HepG2 (cell line): ENCODE measurements around the gene NAMPT. TPM values are rescaled to one million over a fixed set of nuclear protein-coding genes. Genes with fewer than 3 reads are reported as not detected.

Source experiments
- ETV5 ChIP-seq: IDR thresholded peaks from 2 replicates; pipeline ENCODE4 v1.6.1; 2018; ENCODE audit warnings: missing biosample characterization, missing genetic modification reagents, inconsistent platforms, borderline replicate concordance
- FOSL2 ChIP-seq: sonication (generic); formaldehyde crosslinking; IDR thresholded peaks from 2 replicates; pipeline ENCODE4 v1.4.0; 2020; ENCODE audit warnings: missing genetic modification reagents
- FOXK2 ChIP-seq: fragments of 450-650 bp; IDR thresholded peaks from 2 replicates; pipeline ENCODE4 v1.6.1; 2016
- MXI1 ChIP-seq: IDR thresholded peaks from 3 replicates; pipeline ENCODE4 v1.6.1; 2012; ENCODE audit warnings: low read depth, low read length, inconsistent platforms, borderline replicate concordance
- NPAS2 ChIP-seq: sonication (generic); formaldehyde crosslinking; IDR thresholded peaks from 2 replicates; pipeline ENCODE4 v1.8.0; 2022; ENCODE audit warnings: mild to moderate bottlenecking, missing genetic modification reagents, borderline replicate concordance
- TEAD3 ChIP-seq: optimal IDR thresholded peaks from 2 replicates; pipeline ENCODE3; 2016; ENCODE audit warnings: borderline replicate concordance
- TMF1 ChIP-seq: sonication (generic); formaldehyde crosslinking; IDR thresholded peaks from 2 replicates; pipeline ENCODE4 v1.8.1; 2022; ENCODE audit warnings: low read depth, missing genetic modification reagents
- ZBTB7B ChIP-seq: sonication (generic); formaldehyde crosslinking; IDR thresholded peaks from 2 replicates; pipeline ENCODE4 v1.4.0; 2020; ENCODE audit warnings: missing genetic modification reagents
- ZNF292 ChIP-seq: sonication (generic); formaldehyde crosslinking; IDR thresholded peaks from 2 replicates; pipeline ENCODE4 v1.8.1; 2022; ENCODE audit warnings: mild to moderate bottlenecking, low read depth, missing genetic modification reagents, borderline replicate concordance
- ZNF343 ChIP-seq: sonication (generic); formaldehyde crosslinking; IDR thresholded peaks from 2 replicates; pipeline ENCODE4 v1.4.0; 2020; ENCODE audit warnings: mild to moderate bottlenecking, missing genetic modification reagents
- polyA plus RNA-seq, 8 experiments: library from polyadenylated mRNA; depleted of rRNA in 3 of 8; stranded (reverse) in 7 of 8; unstranded in 1 of 8; fragments of >200 nt; fragmentation: Illumina TruSeq in 4 of 8; extraction: Trizol in 4 of 8; gene quantifications; 2 replicates each; pipeline versions ENCODE4 v1.2.1 to v1.2.3, GENCODE V29; 2011 to 2016; ENCODE audit warnings: low read depth in 4 of 8, missing spikeins in 1 of 8, mixed read lengths in 1 of 8; ENCODE audit not compliant: insufficient read depth in 1 of 8
- total RNA-seq, 5 experiments: library from RNA; depleted of rRNA; stranded (reverse); fragments of >200 nt; fragmentation: Illumina TruSeq; extraction: Trizol; gene quantifications; 2 replicates each; pipeline ENCODE4 v1.2.3, GENCODE V29; 2016; ENCODE audit warnings: low read depth in 1 of 5
- TF ChIP-seq, protein P1 (sequence below): IDR thresholded peaks from 2 replicates; pipeline ENCODE4 v1.6.1; 2016; ENCODE audit warnings: low read depth, missing genetic modification reagents, missing compliant biosample characterization
- TF ChIP-seq, protein P2 (sequence below): sonication (generic); formaldehyde crosslinking; IDR thresholded peaks from 2 replicates; pipeline ENCODE4 v1.4.0; 2020; ENCODE audit warnings: low read depth, missing genetic modification reagents
- TF ChIP-seq, protein P3 (sequence below): sonication (generic); formaldehyde crosslinking; IDR thresholded peaks from 2 replicates; pipeline ENCODE4 v1.4.0; 2020; ENCODE audit warnings: mild to moderate bottlenecking, low read depth, missing genetic modification reagents

The NAMPT gene
- total and polyA plus RNA-seq, 2 of the 13 experiments (the other 11 are each of a cell fraction or from before 2014, with no cell fraction given) = 15.8 to 67.7 TPM

DNA sequence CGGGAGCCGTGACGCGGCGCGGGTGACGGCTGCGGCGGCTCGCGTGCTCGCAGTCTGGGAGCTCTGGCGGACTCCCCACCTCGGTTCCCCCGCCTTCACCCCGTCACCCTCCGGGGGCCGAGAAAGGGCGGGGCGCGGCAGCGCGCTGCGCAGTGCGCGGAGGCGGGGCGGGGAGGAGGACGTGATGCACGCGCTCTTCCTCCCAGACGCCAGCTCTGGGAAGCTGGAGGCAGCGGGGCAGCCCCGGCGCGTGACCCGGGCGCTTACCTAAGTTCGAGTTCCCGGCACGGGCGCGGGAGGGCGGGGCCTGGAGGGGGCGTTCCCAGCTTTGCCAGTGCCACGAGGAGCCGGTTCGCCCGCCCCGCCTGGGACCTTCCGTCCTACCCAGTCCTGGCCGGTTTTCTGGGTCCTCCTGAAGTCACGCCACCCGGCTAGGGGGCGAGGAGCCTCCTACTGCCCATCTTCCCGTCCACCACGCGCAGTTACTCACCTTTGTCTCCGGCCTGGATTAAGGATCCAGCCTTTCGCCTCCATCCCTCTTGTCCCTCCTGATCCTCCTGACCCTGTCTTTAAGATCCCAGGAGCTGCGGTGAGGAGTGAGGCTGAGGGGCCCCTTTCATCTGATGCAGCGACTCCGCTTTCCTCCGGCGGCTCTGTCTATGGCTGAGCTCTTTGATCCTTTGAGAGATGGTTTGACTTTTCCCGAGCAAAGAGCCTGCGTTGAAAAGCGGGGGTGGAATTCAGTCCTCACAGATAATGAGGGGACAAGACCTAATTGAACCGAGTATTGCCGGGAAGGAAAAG, 470 bp upstream of the NAMPT start (continued):
- TF ChIP-seq ZNF343 (CRISPR knock-in tag) (no peak; the same call in 1 of the 2 replicates), NPAS2 (no peak), MXI1 (peak; percentile 89; the same call in 2 of the 3 replicates), ETV5 (CRISPR knock-in tag) (no peak; the same call in 1 of the 2 replicates), FOSL2 (peak; percentile 28; the same call in 1 of the 2 replicates), ZNF292 (CRISPR knock-in tag) (0 out of 2 replicates have a peak, but pooled peaks have one; percentile 50), ZBTB7B (CRISPR knock-in tag) (no peak), FOXK2 (no peak), TMF1 (CRISPR knock-in tag) (no peak), TEAD3 (peak; percentile 39)
- TF ChIP-seq, protein P1, sequence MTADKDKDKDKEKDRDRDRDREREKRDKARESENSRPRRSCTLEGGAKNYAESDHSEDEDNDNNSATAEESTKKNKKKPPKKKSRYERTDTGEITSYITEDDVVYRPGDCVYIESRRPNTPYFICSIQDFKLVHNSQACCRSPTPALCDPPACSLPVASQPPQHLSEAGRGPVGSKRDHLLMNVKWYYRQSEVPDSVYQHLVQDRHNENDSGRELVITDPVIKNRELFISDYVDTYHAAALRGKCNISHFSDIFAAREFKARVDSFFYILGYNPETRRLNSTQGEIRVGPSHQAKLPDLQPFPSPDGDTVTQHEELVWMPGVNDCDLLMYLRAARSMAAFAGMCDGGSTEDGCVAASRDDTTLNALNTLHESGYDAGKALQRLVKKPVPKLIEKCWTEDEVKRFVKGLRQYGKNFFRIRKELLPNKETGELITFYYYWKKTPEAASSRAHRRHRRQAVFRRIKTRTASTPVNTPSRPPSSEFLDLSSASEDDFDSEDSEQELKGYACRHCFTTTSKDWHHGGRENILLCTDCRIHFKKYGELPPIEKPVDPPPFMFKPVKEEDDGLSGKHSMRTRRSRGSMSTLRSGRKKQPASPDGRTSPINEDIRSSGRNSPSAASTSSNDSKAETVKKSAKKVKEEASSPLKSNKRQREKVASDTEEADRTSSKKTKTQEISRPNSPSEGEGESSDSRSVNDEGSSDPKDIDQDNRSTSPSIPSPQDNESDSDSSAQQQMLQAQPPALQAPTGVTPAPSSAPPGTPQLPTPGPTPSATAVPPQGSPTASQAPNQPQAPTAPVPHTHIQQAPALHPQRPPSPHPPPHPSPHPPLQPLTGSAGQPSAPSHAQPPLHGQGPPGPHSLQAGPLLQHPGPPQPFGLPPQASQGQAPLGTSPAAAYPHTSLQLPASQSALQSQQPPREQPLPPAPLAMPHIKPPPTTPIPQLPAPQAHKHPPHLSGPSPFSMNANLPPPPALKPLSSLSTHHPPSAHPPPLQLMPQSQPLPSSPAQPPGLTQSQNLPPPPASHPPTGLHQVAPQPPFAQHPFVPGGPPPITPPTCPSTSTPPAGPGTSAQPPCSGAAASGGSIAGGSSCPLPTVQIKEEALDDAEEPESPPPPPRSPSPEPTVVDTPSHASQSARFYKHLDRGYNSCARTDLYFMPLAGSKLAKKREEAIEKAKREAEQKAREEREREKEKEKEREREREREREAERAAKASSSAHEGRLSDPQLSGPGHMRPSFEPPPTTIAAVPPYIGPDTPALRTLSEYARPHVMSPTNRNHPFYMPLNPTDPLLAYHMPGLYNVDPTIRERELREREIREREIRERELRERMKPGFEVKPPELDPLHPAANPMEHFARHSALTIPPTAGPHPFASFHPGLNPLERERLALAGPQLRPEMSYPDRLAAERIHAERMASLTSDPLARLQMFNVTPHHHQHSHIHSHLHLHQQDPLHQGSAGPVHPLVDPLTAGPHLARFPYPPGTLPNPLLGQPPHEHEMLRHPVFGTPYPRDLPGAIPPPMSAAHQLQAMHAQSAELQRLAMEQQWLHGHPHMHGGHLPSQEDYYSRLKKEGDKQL = no peak; the same call in 1 of the 2 replicates
- TF ChIP-seq, protein P2, sequence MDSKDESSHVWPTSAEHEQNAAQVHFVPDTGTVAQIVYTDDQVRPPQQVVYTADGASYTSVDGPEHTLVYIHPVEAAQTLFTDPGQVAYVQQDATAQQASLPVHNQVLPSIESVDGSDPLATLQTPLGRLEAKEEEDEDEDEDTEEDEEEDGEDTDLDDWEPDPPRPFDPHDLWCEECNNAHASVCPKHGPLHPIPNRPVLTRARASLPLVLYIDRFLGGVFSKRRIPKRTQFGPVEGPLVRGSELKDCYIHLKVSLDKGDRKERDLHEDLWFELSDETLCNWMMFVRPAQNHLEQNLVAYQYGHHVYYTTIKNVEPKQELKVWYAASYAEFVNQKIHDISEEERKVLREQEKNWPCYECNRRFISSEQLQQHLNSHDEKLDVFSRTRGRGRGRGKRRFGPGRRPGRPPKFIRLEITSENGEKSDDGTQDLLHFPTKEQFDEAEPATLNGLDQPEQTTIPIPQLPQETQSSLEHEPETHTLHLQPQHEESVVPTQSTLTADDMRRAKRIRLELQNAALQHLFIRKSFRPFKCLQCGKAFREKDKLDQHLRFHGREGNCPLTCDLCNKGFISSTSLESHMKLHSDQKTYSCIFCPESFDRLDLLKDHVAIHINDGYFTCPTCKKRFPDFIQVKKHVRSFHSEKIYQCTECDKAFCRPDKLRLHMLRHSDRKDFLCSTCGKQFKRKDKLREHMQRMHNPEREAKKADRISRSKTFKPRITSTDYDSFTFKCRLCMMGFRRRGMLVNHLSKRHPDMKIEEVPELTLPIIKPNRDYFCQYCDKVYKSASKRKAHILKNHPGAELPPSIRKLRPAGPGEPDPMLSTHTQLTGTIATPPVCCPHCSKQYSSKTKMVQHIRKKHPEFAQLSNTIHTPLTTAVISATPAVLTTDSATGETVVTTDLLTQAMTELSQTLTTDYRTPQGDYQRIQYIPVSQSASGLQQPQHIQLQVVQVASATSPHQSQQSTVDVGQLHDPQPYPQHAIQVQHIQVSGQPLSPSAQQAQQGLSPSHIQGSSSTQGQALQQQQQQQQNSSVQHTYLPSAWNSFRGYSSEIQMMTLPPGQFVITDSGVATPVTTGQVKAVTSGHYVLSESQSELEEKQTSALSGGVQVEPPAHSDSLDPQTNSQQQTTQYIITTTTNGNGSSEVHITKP = peak; percentile 51; the same call in 1 of the 2 replicates
- TF ChIP-seq, protein P3, sequence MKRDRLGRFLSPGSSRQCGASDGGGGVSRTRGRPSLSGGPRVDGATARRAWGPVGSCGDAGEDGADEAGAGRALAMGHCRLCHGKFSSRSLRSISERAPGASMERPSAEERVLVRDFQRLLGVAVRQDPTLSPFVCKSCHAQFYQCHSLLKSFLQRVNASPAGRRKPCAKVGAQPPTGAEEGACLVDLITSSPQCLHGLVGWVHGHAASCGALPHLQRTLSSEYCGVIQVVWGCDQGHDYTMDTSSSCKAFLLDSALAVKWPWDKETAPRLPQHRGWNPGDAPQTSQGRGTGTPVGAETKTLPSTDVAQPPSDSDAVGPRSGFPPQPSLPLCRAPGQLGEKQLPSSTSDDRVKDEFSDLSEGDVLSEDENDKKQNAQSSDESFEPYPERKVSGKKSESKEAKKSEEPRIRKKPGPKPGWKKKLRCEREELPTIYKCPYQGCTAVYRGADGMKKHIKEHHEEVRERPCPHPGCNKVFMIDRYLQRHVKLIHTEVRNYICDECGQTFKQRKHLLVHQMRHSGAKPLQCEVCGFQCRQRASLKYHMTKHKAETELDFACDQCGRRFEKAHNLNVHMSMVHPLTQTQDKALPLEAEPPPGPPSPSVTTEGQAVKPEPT (CRISPR knock-in tag) = no peak
